HG03575 (cell line): ENCODE data around the gene LILRA5.
"Not testable (repeated sequence)": the region's sequence is repeated elsewhere in the genome, so short reads cannot be mapped to it uniquely, and the experiment has no call there.

Source experiments
- ATAC-seq: cut with Tn5 transposase; IDR thresholded peaks from one replicate; pipeline ENCODE4 v1.9.1; 2021; ENCODE audit not compliant: unreplicated experiment, insufficient number of reproducible peaks, low FRiP score; ENCODE audit errors: extremely low read depth

The LILRA5 gene

DNA sequence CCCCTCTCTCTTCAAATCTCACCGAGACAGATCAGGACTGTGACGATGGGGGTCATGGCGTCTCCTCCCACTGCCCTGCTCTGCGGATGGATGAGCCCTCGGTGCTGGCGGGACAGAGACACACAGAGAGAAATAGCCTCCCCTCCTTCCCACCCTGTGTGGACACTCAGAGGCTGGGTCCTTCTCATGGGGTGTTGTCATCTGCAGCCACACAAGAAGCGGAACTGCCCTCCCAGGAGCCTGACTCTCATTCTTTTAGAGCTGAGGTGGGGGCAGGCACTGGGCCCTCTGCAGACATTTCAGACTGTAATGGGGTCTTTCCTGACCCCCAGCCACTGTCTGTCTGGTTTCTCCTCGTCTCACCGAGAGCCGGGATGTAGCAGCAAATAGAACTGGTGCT lies 32.5 kb downstream of the LILRA5 start:
- ATAC-seq, result not testable (repeated sequence)

DNA sequence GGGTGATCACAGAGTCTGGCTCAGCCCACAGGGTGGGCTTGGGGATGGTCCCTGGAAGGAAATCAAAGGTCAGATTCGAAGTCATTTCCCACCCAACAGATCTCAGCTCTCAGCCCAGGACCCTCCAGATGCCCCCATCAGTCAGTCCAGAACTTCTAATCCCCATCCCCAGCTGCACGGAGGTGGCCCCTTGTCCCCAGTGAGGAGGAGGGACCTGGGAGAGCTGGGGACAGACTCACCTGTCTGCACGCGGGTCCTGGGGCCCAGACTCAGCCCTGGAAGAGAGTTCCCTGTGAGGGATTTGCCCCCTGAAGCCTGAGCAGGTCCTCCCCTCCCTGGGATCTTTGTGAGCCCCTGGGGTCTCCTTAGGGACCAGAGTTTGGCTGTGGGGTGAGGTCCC lies 32.9 kb downstream of the LILRA5 start:
- not testable (repeated sequence) for ATAC-seq

DNA sequence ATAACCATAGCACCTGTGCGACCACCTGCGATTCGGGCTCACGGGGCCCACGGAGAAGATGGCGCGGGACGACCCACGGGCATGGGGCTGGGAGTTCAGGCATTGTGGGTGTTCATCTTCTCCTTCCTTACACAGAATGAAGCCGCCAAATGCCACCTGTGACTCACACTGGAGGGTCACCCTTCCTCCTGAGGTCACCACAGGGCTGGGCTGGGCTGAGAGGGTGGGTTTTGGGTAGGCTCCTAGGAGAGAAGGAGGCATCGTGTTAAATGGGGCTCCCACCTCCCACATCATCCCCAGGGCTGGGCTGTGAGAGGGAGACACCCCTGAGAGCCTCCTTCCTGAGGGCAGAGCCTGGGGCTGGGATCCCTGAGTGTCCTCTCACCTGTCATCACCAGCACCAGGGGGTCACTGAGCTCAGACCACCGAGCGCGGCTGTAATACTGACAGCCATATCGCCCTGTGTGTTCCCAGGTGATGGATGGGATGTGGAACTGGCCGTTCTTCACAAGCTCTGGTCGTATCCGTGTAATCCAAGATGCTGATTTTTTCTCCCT lies 33.5 kb downstream of the LILRA5 start:
- ATAC-seq, result no peak

DNA sequence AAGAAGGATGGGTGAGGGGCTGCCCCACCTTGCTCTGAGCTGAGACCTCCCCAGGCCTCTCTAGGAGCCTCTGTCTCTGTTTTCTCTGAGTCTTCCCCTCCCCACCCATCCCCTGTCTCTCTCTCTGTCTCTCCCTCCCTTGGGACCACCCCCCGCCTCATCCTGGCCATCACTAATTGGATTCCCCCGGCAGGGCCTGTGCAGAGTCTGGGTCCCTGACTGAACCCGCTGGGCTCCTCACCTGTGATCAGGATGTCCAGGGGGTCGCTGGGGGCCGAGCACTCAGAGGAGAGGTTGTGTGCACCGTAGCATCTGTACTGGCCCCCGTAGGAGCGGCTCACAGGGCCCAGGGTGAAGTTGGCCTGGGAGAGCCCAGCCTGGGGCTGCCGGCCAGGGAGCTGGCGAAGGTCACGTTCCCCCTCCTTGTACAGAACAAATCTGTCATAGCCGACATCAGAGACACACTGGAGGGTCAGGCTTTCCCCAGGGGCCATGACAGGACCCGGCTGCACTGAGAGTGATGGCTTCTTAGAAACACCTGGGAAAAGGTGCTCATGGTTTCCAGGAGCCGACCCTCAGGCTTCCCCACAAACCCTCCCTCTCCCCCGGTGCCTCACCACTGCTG lies 34.3 kb downstream of the LILRA5 start:
- ATAC-seq, result not testable (repeated sequence)

DNA sequence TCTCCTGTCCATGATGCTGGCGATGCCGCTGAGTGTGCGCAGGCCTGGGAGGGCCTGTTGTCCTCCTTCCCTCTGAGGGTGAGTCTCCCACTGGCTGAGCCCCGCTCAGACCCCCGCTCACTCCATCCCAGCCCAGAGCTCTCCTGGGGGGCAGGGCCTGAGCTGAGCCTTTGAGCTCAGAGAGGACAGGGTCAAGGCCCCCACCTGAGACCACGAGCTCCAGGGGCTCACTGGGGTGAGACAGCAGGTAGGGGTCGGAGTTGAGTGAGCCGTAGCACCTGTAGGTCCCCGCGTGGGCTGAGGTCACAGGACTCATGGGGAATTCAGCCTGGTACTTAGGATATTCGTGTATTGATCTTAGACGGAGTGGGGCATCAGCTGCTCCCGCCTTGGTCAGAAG lies 34.9 kb downstream of the LILRA5 start:
- not testable (repeated sequence) for ATAC-seq

DNA sequence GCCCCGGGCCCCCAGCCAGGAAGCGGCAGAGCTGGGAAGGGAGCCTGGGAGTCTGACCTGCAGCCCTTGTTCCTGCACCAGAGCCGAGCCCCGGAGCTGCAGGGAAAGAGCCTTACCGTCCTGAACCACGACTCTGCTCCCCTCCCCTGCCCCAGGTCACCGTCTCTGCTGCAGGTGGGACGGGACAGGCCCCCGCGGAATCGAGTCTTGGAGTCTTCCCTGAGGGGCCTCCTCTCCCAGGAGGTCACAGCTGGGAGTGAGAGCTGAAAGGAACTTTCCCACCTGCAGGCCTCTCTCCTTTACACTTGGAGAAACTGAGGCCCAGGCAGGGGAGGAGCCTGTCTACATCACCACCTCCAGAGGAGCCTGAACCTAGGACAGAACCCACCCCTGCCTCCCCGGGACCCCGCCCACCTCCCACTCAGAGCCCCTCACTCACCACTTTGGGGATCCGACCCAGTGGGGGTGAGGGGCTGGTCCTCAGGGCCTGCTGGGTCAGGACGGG lies 35.8 kb downstream of the LILRA5 start:
- ATAC-seq, result not testable (repeated sequence)

DNA sequence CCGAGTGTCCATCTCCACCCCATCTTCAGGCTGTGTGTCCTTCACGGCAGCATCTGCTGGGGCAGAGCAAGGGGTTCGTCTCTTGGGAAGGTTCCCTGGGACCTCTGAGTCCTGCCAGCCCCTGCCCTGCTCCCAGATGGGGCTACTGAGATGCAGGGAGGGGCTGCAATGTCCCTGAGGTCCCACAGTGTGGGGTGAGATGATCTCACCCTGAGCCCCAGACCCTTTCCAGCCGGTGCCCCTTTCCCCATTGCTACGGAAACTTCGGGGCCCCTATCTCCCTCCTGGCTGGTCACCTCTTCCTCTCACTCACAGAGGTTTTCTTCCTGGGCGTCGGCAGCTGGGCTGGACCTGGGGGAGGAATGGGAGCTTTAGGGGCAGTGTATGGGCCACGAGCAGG lies 37.0 kb downstream of the LILRA5 start:
- no peak for ATAC-seq

DNA sequence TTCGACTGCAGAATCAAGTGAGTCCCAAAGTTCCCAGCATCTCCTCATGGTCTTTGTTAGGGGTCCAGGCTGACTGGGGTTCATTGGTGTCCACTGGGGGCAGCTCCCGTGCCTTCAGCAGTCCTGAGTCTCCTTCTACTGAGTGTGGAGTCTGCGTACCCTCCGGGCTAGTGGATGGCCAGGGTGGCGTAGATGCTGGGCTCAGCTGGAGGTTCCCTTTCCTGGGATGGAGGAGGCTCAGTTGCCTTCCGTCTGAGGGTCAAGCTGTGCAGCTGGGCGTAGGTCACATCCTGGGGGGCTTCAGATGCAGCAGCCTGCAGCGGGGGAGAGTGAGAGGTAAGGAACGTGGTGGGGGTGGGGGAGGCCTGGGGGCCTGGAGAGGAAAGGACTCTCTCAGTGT lies 38.5 kb downstream of the LILRA5 start:
- ATAC-seq, result not testable (repeated sequence)

DNA sequence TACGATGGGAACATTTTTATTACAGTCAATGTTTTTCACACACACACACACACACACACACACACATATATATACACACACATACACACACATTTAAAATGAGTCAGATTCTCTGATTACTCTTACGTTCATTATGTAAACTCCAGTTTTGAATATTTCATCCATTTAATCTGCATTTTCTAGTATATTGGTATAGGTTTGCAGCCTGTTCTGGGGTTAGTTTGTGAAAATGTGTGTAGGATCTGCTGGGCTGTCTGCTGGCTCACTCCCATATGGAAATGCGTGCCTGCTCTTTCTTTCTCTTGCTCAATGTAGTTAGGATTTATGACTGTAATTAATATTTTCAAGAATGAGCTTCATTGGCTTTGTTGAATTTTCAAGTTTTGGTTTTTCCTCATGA lies 39.1 kb downstream of the LILRA5 start:
- no peak for ATAC-seq

DNA sequence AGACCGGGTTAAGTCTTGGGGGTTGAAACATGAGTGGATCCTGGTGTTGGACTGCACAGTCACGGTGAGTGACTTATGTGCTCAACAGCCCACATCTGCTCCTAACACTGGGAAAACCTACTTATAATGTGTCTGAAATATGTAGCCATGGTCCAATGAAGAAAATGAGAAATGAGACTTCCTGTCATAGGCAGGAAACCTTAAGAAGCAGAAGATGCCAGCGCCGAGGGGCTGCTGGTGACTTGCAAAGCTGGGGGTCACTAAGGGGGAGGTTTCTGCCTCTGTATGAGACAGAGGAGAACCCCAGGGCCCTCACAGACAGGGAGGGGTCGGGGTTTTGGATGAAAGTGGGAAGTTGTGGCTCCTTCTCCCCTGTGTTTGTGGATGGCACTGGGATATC lies 40.8 kb downstream of the LILRA5 start:
- ATAC-seq, result not testable (repeated sequence)

DNA sequence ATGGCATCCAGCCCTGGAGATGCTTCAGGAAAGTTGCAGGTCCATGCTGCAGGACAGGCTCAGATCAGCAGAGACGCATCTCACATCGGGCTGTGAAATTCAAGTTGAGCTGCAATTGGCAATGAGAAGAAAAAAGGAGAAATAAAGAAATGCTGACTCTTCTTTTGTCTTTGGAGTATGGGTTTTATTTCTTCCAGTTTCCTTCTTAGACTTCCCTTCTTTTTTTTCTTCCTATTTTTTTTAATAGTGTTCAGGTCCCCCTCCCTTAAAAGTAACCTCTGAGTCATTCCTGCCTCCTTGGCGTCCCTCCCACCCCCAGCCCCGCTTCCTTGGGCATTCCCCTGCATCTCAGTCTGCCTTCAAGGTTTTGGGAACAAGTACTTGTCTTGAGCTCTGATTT lies 41.4 kb downstream of the LILRA5 start:
- ATAC-seq, result not testable (repeated sequence)

DNA sequence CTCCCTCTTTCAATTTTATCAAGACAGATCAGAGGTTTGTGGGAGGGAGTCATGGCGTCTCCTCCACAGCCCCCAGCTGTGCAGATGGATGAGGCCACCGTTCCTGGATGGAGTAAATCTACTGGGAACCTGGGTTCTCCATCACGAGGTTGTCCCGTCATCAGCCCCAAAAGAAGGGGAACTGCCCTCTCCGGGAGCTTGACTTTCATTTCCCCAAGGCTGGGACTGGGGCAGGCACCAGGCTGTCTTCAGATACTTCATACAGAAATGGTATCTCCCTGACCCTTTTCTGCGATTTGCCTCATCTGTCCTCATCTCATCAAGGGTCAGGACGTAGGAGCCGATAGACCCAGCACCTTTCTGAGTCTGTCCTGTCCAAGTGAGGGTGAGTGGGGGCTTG lies 41.9 kb downstream of the LILRA5 start:
- ATAC-seq, result no peak

DNA sequence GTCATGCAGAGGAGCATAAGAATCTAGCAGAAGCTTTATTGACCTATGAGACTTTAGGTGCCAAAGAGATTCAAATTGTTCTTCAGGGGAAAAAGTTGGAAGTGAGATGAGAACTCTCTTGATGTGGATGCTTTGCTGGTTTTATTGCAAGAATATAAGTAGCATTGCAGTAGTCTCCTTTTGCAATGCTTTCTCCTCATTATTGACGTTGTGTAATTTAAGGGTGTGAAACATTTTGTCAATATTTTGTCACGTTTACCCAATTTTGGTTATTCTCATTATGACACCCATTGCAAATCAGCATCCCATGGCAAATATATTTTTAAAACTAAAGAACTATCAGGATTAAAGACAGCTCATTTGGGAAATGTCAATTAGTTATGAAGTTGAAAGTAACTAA lies 44.0 kb downstream of the LILRA5 start:
- ATAC-seq, result no peak

DNA sequence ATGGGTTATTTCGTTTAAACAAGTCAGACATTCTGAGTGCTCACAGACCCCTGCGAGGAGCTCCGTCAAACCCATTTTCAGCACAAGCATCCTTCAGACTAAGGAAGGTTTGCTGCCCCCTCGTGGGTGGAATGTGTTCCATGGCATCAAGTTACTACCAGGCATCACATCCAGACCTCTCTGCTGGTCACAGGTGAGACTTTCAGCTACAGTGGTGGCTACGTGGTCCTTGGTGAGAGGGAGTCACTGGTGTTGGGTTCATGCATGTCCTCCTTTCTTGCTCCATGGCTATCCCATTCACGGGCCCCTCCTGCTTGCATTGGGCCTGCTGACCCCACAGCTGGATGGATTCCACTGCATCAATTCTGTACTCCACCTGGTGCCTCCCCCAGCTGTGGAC lies 46.8 kb downstream of the LILRA5 start:
- no peak for ATAC-seq

DNA sequence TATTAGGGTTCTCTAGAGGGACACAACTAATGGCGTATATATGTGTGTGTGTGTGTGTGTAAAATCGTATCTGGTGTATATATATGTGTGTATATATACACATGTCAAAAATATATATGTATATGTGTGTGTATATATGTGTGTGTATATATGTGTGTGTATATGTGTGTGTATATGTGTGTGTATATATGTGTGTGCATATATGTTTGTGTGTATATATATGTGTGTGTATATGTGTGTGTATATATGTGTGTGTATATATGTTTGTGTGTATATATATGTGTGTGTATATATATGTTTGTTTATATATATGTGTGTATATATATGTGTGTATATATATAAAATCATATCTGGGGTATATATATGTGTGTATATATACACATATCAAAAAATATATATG lies 50.5 kb downstream of the LILRA5 start:
- ATAC-seq, result no peak

DNA sequence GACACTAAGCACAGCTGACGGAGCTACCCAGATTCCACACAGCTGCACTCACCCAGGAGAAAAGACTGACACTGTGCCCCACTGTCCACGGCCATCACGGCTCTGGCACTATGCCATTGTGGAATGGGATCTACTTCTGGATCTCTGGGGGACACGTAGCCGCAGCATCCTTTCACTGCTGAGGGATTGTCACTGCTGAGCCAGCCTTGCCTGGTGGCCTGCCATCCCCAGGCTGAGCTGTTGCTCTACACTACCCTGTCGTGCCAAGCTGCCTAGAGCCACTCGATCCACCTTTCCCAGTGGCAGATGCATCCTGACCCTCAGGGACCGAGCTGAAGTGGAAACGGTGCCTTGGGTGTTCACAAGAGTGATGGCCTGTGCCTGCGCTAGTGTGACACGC lies 50.9 kb downstream of the LILRA5 start:
- no peak for ATAC-seq

DNA sequence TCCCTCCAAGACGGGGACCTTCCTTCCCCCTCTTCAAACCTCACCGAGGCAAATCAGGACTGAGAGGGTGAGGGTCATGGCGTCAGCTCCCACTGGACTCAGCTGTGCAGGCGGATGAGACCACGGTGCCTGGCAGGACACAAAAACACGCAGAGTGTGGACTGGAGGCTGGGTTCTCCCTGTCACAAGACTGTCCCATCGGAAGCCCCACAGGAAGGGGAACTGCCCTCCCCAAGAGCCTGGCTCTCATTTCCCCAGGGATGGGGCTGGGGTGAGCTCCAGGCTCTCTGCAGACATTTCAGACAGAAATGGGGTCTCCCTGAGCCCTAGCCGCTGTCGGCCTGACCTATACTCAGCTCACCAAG lies 55.9 kb downstream of the LILRA5 start, which contains the start of gene LILRB5:
Gene LILRB5, minus strand, starts transcription at position 158 of the 365 bp plus-strand sequence. Its CDS starts 80 bp downstream, at position 78.
- no peak for ATAC-seq
